ENCODE measurements around the gene LRP5. TPM values are rescaled to one million over a fixed set of nuclear protein-coding genes. Genes with fewer than 3 reads are reported as not detected.

LRP5 gene
- total RNA-seq, 2 donors from 2014 or later = 43.3 to 63.6 TPM

DNA sequence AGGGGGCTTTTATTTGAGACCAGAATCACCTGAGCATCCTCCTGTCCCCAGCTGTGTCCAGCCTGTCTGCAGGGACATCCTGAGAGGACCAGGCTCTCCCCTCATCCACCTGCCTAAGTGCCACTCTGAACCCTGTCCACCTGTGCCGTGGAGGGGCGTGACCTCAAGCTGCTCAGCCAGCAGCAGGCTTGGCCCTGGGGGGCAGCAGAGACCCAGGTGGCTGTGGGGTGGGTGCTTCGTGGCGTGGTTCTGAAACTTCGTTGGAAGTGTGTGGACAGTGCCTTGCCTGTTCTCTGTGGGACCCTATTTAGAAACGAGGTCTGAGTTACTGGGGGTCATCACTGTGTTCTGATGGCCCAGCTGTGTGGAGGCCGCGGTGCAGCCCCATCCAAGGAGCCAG is 72.7 kb downstream of the LRP5 start:
- Histone ChIP-seq H3K9me3 (no peaks in the 10 kb centered on the region), H3K27ac (no peak overlapping the region), H3K27me3 (no peaks in the 10 kb centered on the region), H3K4me1 (peaks cover 16% of the 10 kb centered on the region), H3K36me3 (replicated peaks in 1 of 2; ENCODE audit: insufficient read depth in 1 of 2, low read depth in 2 of 2) (peaks cover 0 to 4% of the 10 kb centered on the region in 2 donors), H3K4me3 (no peak overlapping the region)
- intact Hi-C loops (cut with DNase I) = loop anchor here (5.0 kb wide), 1 partner anchor 123 kb away; no protein-coding TSS in a partner anchor
- DNase-seq = no peak
- 96 to 100% methylated on average over 2 to 8 of the region's 8 CpGs for WGBS, 2 donors
- TF ChIP-seq, protein P1, sequence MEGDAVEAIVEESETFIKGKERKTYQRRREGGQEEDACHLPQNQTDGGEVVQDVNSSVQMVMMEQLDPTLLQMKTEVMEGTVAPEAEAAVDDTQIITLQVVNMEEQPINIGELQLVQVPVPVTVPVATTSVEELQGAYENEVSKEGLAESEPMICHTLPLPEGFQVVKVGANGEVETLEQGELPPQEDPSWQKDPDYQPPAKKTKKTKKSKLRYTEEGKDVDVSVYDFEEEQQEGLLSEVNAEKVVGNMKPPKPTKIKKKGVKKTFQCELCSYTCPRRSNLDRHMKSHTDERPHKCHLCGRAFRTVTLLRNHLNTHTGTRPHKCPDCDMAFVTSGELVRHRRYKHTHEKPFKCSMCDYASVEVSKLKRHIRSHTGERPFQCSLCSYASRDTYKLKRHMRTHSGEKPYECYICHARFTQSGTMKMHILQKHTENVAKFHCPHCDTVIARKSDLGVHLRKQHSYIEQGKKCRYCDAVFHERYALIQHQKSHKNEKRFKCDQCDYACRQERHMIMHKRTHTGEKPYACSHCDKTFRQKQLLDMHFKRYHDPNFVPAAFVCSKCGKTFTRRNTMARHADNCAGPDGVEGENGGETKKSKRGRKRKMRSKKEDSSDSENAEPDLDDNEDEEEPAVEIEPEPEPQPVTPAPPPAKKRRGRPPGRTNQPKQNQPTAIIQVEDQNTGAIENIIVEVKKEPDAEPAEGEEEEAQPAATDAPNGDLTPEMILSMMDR (IDR thresholded peaks at IDR 0.05) = no peak
- TF ChIP-seq POLR2A (IDR thresholded peaks at IDR 0.05) = no peak
- ATAC-seq = no peak

DNA sequence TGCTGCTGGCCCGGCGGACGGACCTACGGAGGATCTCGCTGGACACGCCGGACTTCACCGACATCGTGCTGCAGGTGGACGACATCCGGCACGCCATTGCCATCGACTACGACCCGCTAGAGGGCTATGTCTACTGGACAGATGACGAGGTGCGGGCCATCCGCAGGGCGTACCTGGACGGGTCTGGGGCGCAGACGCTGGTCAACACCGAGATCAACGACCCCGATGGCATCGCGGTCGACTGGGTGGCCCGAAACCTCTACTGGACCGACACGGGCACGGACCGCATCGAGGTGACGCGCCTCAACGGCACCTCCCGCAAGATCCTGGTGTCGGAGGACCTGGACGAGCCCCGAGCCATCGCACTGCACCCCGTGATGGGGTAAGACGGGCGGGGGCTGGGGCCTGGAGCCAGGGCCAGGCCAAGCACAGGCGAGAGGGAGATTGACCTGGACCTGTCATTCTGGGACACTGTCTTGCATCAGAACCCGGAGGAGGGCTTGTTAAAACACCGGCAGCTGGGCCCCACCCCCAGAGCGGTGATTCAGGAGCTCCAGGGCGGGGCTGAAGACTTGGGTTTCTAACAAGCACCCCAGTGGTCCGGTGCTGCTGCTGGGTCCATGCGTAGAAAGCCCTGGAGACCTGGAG is 74.1 kb downstream of the LRP5 start:
- no peak overlapping the region for H3K27ac ChIP-seq
- DNase-seq = no peak
- TF ChIP-seq, protein P1 (IDR thresholded peaks at IDR 0.05) = no peak
- no peak for TF ChIP-seq POLR2A (IDR thresholded peaks at IDR 0.05)
- WGBS, 2 donors = 87 to 95% methylated on average over 3 to 51 of the region's 52 CpGs
- H3K36me3 ChIP-seq (replicated peaks in 1 of 2; ENCODE audit: insufficient read depth in 1 of 2, low read depth in 2 of 2) = peaks cover 0 to 5% of the 10 kb centered on the region in 2 donors
- H3K4me3 ChIP-seq = no peak overlapping the region
- no peak for ATAC-seq
- peaks cover 8% of the 10 kb centered on the region for H3K4me1 ChIP-seq
- H3K9me3 ChIP-seq = no peaks in the 10 kb centered on the region
- intact Hi-C loops (cut with DNase I) = loop anchor here (5.0 kb wide), 1 partner anchor 124 kb away; no protein-coding TSS in a partner anchor
- no peaks in the 10 kb centered on the region for H3K27me3 ChIP-seq

DNA sequence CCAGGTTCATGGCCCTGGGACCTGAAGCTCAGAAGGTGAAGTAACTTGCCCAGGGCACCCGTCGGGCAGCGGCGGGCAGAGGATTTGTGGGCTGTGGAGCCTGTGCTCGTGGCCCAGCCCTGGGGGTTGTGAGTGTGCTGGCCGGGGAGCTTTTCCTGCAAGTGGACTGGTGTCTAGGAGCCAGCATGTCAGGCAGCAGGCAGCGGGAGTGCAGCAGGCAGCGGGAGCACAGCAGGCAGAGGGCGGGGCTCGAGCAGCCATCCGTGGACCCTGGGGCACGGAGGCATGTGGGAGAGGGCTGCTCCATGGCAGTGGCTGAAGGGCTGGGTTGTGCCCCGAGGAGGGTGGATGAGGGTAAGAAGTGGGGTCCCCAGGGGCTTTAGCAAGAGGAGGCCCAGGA is 75.4 kb downstream of the LRP5 start:
- H3K9me3 ChIP-seq = no peaks in the 10 kb centered on the region
- no peak overlapping the region for H3K27ac ChIP-seq
- WGBS, 2 donors = 89 to 93% methylated on average over 13 of the region's 13 CpGs
- TF ChIP-seq POLR2A (IDR thresholded peaks at IDR 0.05) = no peak
- TF ChIP-seq, protein P1 (IDR thresholded peaks at IDR 0.05) = no peak
- no peak for ATAC-seq
- H3K36me3 ChIP-seq (replicated peaks in 1 of 2; ENCODE audit: insufficient read depth in 1 of 2, low read depth in 2 of 2) = peaks cover 0 to 5% of the 10 kb centered on the region in 2 donors
- intact Hi-C loops (cut with DNase I) = loop anchor here (5.0 kb wide), 1 partner anchor 126 kb away; no protein-coding TSS in a partner anchor
- H3K4me3 ChIP-seq = no peak overlapping the region
- H3K4me1 ChIP-seq = peaks cover 8% of the 10 kb centered on the region
- H3K27me3 ChIP-seq = no peaks in the 10 kb centered on the region
- no peak for DNase-seq

DNA sequence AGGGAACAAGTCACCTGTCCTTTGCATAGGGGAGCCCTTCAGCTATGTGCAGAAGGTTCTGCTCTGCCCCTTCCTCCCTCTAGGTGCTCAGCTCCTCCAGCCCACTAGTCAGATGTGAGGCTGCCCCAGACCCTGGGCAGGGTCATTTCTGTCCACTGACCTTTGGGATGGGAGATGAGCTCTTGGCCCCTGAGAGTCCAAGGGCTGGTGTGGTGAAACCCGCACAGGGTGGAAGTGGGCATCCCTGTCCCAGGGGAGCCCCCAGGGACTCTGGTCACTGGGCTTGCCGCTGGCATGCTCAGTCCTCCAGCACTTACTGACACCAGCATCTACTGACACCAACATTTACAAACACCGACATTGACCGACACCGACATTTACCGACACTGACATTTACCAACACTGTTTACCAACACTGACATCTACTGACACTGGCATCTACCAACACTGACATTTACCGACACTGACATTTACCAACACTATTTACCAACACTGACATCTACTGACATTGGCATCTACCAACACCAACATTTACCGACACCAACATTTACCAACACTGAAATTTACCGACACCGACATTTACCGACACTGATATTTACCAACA is 76.3 kb downstream of the LRP5 start:
- WGBS, 2 donors = 86 to 92% methylated on average over 11 of the region's 11 CpGs
- no peaks in the 10 kb centered on the region for H3K9me3 ChIP-seq
- ATAC-seq (no peak), DNase-seq (no peak)
- H3K4me3 ChIP-seq = no peak overlapping the region
- TF ChIP-seq, protein P1 (IDR thresholded peaks at IDR 0.05) = no peak
- TF ChIP-seq POLR2A (IDR thresholded peaks at IDR 0.05) = no peak
- peaks cover 0 to 5% of the 10 kb centered on the region in 2 donors for H3K36me3 ChIP-seq (replicated peaks in 1 of 2; ENCODE audit: insufficient read depth in 1 of 2, low read depth in 2 of 2)
- peaks cover 5% of the 10 kb centered on the region for H3K4me1 ChIP-seq
- intact Hi-C loops (cut with DNase I) = loop anchor here (5.0 kb wide), 1 partner anchor 126 kb away; no protein-coding TSS in a partner anchor
- no peaks in the 10 kb centered on the region for H3K27me3 ChIP-seq
- H3K27ac ChIP-seq = no peak overlapping the region
